Measurements from ENCODE around the gene CD81. TPM values are rescaled to one million over a fixed set of nuclear protein-coding genes. Genes with fewer than 3 reads are reported as not detected.

The CD81 gene
- total RNA-seq, 2 donors from 2014 or later, result 116 to 122 TPM

- Mint-ChIP-seq H3K36me3 (ENCODE audit: insufficient read depth in 2 of 2) (no peaks in the 10 kb centered on the region), H3K27me3 (ENCODE audit: low read depth) (no peaks in the 10 kb centered on the region), H3K4me1 (ENCODE audit: low read depth) (peaks cover 10% of the 10 kb centered on the region), H3K27ac (no peak overlapping the region), H3K9me3 (no peaks in the 10 kb centered on the region), H3K4me3 (no peak overlapping the region)
- no peak for ATAC-seq (replicated peaks in 1 of 2)
- DNase-seq, result no peak
These were observed 2.5 kb upstream of the CD81 start for GRCh38 chr11:2374456-2375201.

- no peak for DNase-seq
- Mint-ChIP-seq H3K9me3 (no peaks in the 10 kb centered on the region), H3K27me3 (ENCODE audit: low read depth) (no peaks in the 10 kb centered on the region), H3K36me3 (ENCODE audit: insufficient read depth in 2 of 2) (no peaks in the 10 kb centered on the region), H3K27ac (no peak overlapping the region), H3K4me1 (ENCODE audit: low read depth) (peaks cover 17% of the 10 kb centered on the region), H3K4me3 (peak overlapping the region in 1 of 2 donors; percentile 7)
- ATAC-seq (replicated peaks in 1 of 2), result no peak
These were observed 1.7 kb upstream of the CD81 start for GRCh38 chr11:2375341-2375853.

DNA sequence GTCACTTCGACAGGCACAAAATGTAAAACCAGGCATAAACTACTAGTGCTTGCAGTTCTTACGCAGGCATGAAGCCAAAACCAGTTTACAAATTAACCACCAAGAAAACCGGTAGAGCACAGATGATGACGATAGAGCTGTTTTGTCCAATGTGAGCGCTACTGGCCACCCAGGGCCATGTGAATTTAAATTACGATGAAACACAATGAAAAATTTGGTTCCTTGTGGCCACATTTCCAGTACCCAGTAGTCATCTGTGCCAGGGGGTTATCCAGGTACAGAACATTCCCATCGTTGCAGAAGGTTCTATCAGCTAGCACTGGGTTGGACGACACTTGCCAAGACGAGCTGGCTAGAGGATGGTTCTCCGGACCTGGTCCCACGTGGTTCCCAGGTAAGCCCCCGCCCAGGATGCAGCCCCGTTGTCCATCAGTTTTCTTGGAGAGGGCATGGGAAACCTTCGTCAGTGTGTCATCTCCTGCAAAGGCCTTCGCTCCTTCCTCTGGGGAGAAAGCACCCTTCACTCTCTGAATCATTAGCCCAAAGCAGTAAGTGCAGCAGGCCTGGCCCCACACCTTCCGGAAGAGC lies 1.1 kb upstream of the CD81 start:
- ATAC-seq (replicated peaks in 1 of 2) (no peak), DNase-seq (no peak)
- Mint-ChIP-seq H3K4me3 (peak overlapping the region; percentile 53 to 65), H3K4me1 (ENCODE audit: low read depth) (peaks cover 24% of the 10 kb centered on the region), H3K9me3 (no peaks in the 10 kb centered on the region), H3K27me3 (ENCODE audit: low read depth) (no peaks in the 10 kb centered on the region), H3K36me3 (ENCODE audit: insufficient read depth in 2 of 2) (no peaks in the 10 kb centered on the region), H3K27ac (no peak overlapping the region)

DNA sequence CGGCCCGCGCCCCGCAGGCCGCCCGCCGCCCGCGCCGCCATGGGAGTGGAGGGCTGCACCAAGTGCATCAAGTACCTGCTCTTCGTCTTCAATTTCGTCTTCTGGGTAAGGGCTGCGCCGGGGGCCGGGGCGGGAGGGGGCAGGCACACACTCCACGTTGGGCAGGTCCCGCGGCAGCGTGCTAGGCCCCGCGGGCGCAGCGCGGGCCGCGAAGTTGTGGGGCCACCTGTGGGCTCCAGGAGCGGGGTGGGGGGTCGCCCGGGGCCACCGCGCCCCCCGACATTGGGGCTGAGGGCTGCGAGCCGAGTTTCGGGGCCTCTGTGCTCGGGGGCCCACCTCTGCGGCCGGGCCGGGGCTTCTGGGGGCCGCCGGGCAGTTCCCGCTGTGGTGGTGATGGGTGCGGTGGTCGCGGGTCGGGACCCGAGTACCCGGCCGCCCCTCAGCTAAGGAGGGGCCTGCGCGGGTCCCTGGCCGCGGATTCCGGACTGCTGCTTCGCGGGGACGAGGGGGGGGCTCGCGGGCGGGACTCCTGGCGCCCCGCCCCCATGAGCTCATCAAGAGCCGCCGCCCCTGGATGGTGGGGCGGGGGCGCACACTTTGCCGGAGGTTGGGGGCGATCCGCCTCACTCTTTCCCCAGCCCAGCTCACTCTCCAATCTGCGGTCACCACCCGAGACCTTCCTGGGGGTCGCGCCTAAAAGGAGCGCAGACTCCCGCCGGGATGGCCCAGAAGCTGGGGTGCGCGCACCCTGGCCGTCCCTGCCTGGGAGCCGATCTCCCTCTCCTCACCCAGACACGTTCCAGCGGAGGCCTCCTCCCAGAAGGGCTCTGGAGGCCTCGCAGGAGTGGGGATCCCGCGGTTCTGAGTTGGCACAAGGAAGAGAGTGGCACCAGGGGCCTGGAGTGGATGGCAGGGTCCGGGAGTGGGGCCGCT lies 667 bp downstream of the CD81 start:
- Mint-ChIP-seq H3K4me3 (peak overlapping the region; percentile 88 to 89), H3K4me1 (ENCODE audit: low read depth) (peaks cover 37% of the 10 kb centered on the region), H3K27ac (peak overlapping the region; percentile 75), H3K36me3 (ENCODE audit: insufficient read depth in 2 of 2) (no peaks in the 10 kb centered on the region), H3K27me3 (ENCODE audit: low read depth) (no peaks in the 10 kb centered on the region), H3K9me3 (no peaks in the 10 kb centered on the region)
- peak; percentile 48 to 57 for ATAC-seq (replicated peaks in 1 of 2)
- peak; percentile 62 to 63 for DNase-seq

GRCh38 chr11:2378527-2379210 lies 1.6 kb downstream of the CD81 start:
- H3K27me3 Mint-ChIP-seq (ENCODE audit: low read depth), result no peaks in the 10 kb centered on the region
- DNase-seq (no peak), ATAC-seq (replicated peaks in 1 of 2) (no peak)
- H3K4me3 Mint-ChIP-seq, result peak overlapping the region; percentile 88 to 89
- H3K36me3 Mint-ChIP-seq (ENCODE audit: insufficient read depth in 2 of 2), result no peaks in the 10 kb centered on the region
- H3K4me1 Mint-ChIP-seq (ENCODE audit: low read depth), result peaks cover 43% of the 10 kb centered on the region
- H3K27ac Mint-ChIP-seq, result peak overlapping the region; percentile 75
- H3K9me3 Mint-ChIP-seq, result no peaks in the 10 kb centered on the region

GRCh38 chr11:2379466-2380174 lies 2.5 kb downstream of the CD81 start:
- Mint-ChIP-seq H3K27me3 (ENCODE audit: low read depth) (no peaks in the 10 kb centered on the region), H3K36me3 (ENCODE audit: insufficient read depth in 2 of 2) (no peaks in the 10 kb centered on the region), H3K9me3 (no peaks in the 10 kb centered on the region), H3K27ac (no peak overlapping the region), H3K4me3 (peak overlapping the region; percentile 43 to 45), H3K4me1 (ENCODE audit: low read depth) (peaks cover 48% of the 10 kb centered on the region)
- ATAC-seq (replicated peaks in 1 of 2) (no peak), DNase-seq (no peak)

DNA sequence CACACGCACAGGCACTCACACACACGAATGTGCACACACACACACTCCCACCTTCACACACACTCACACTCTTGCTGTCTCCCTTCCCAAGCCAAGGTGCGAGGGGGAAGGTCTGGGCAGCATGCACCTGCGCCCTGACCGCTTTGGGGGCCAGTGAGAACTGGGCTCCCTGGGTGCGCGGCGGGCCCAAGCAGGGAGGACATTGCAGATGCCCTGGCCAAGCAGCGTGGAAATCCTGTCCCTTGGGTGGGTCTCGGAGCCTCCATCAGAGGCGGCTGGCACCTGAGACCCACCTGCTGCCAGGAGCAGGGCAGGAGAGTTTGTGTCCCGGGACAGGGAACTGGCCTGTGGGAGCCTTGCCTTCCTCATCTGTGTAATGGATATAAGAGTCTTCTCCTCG lies 3.3 kb downstream of the CD81 start:
- Mint-ChIP-seq H3K36me3 (ENCODE audit: insufficient read depth in 2 of 2) (no peaks in the 10 kb centered on the region), H3K9me3 (no peaks in the 10 kb centered on the region), H3K4me1 (ENCODE audit: low read depth) (peaks cover 53% of the 10 kb centered on the region), H3K4me3 (peak overlapping the region; percentile 20 to 43), H3K27me3 (ENCODE audit: low read depth) (no peaks in the 10 kb centered on the region), H3K27ac (no peak overlapping the region)
- DNase-seq (no peak), ATAC-seq (replicated peaks in 1 of 2) (no peak)

GRCh38 chr11:2380807-2381350 lies 3.8 kb downstream of the CD81 start:
- no peaks in the 10 kb centered on the region for H3K9me3 Mint-ChIP-seq
- no peak overlapping the region for H3K27ac Mint-ChIP-seq
- DNase-seq, result no peak
- H3K4me3 Mint-ChIP-seq, result peak overlapping the region in 1 of 2 donors; percentile 20
- no peaks in the 10 kb centered on the region for H3K27me3 Mint-ChIP-seq (ENCODE audit: low read depth)
- ATAC-seq (replicated peaks in 1 of 2), result no peak
- H3K36me3 Mint-ChIP-seq (ENCODE audit: insufficient read depth in 2 of 2), result no peaks in the 10 kb centered on the region
- H3K4me1 Mint-ChIP-seq (ENCODE audit: low read depth), result peaks cover 58% of the 10 kb centered on the region

DNA sequence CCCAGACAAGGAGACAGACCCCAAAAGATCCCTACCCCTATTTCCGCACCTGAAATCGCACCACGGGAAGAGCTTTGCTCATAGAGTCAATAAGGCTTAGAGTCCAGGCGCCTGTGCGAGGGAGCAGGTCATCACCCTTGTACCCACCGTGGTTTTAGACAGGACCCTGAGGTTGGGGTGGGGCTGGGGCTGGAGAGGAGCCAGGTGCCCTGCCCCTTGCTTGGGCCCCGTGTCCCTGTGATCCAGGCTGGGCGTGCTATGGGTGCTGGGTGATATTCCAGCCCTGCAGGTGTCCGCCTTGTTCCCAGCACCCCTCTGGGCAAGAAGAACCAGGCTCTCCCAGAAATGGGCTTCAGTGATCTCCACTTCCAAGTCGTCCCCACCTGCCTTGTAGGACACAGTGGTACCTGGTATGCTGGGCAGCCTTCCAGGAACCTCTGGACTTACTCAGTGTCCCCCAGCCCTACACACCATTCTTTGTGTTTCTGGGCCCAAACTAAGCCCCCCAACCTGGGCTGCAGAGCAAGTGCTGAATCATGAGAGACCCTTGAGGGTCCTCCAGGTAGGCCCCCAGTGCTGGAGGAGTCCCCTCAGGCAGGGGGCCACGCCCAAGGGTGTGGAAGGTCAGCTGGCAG lies 4.5 kb downstream of the CD81 start:
- Mint-ChIP-seq H3K4me3 (no peak overlapping the region), H3K36me3 (ENCODE audit: insufficient read depth in 2 of 2) (no peaks in the 10 kb centered on the region), H3K9me3 (no peaks in the 10 kb centered on the region), H3K4me1 (ENCODE audit: low read depth) (peaks cover 64% of the 10 kb centered on the region), H3K27ac (no peak overlapping the region), H3K27me3 (ENCODE audit: low read depth) (no peaks in the 10 kb centered on the region)
- no peak for DNase-seq
- ATAC-seq (replicated peaks in 1 of 2), result no peak

GRCh38 chr11:2382129-2382517 lies 5.0 kb downstream of the CD81 start:
- Mint-ChIP-seq H3K27ac (no peak overlapping the region), H3K4me1 (ENCODE audit: low read depth) (peaks cover 69% of the 10 kb centered on the region), H3K4me3 (no peak overlapping the region), H3K36me3 (ENCODE audit: insufficient read depth in 2 of 2) (no peaks in the 10 kb centered on the region), H3K27me3 (ENCODE audit: low read depth) (no peaks in the 10 kb centered on the region), H3K9me3 (no peaks in the 10 kb centered on the region)
- ATAC-seq (replicated peaks in 1 of 2) (no peak), DNase-seq (no peak)

DNA sequence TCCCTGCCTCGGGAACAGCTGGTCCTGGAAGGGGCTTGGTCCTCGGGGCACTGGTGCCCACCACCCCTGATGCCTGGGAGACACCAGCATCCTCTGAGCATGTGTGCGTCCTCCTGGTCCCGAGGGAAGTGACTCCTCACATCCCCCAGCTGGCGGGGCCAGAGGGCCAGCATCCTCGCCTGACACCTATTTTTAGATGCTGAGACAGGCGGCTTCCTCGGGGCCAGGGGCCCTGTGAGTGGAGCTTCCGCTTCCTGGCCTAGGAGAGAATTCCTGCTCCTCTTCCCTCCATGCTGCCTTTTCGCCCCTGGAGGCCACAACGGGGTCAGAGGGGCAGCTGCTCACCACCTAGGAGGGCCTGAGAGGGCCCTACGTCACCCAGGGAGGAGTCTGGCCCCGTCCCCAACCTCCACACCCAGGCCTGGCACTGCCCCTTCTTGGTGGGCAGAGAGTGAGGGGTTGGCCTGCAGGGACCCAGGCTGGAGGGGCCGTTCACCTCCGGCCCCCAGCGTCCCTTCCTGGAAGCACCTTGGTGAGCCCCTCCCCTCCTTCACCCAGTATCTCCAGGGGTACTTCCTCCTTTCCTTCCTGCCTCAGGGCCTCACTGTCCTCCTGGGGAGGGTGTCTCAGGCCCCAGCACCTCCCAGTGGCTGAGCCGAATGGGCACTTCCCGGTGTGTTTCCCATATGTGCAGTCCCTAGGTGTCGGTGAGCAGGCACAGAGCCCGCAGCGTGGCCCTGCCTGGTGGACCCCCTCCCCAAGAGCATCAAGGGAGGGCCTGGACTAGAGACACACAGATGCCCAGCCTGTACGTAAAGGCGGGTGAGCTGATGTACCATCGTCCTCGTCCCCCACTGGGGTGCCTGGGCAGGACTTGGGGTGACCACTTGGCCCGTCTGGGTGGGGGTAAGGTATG lies 6.1 kb downstream of the CD81 start:
- ATAC-seq (replicated peaks in 1 of 2), result peak in 1 of 2 donors; percentile 6
- H3K4me3 Mint-ChIP-seq, result no peak overlapping the region
- H3K4me1 Mint-ChIP-seq (ENCODE audit: low read depth), result peaks cover 71% of the 10 kb centered on the region
- no peak overlapping the region for H3K27ac Mint-ChIP-seq
- no peaks in the 10 kb centered on the region for H3K36me3 Mint-ChIP-seq (ENCODE audit: insufficient read depth in 2 of 2)
- H3K27me3 Mint-ChIP-seq (ENCODE audit: low read depth), result no peaks in the 10 kb centered on the region
- H3K9me3 Mint-ChIP-seq, result no peaks in the 10 kb centered on the region
- no peak for DNase-seq
